Fibroblast of villous mesenchyme (primary cell): ENCODE data around the gene OCA2. TPM values are rescaled to one million over a fixed set of nuclear protein-coding genes. Genes with fewer than 3 reads are reported as not detected.

Experiments used
- DNase-seq: peaks from one replicate; pipeline ENCODE4 v3.0.0-alpha.2; 2010; ENCODE audit warnings: low read depth
- H3K4me3 ChIP-seq: 2 replicates; pipeline ENCODE4 v1.5.1; 2011; ENCODE audit warnings: low read depth, mild to moderate bottlenecking, low read length
- CTCF ChIP-seq: IDR thresholded peaks from 2 replicates; pipeline ENCODE4 v1.5.1; 2012; ENCODE audit warnings: low read depth, mild to moderate bottlenecking, low read length; ENCODE audit not compliant: insufficient read depth
- total RNA-seq: library from RNA; depleted of rRNA; stranded (reverse); fragments of >200 nt; gene quantifications from 2 replicates; pipeline ENCODE4 v1.2.3, GENCODE V29; 2012

Gene OCA2
- total RNA-seq, 1 donor = not detected

- TF ChIP-seq CTCF = no peak
- H3K4me3 ChIP-seq = no peak overlapping the region
- DNase-seq = no peak
Measured at GRCh38 chr15:28037969-28038590, 61.0 kb downstream of the OCA2 start.

GRCh38 chr15:28033443-28033842 is 65.7 kb downstream of the OCA2 start:
- no peak for DNase-seq
- TF ChIP-seq CTCF = no peak
- H3K4me3 ChIP-seq = no peak overlapping the region

GRCh38 chr15:28030801-28031200 is 68.3 kb downstream of the OCA2 start:
- TF ChIP-seq CTCF = no peak
- DNase-seq = no peak
- no peak overlapping the region for H3K4me3 ChIP-seq

- TF ChIP-seq CTCF = no peak
Measured at GRCh38 chr15:28027714-28028076, 71.4 kb downstream of the OCA2 start.

GRCh38 chr15:28026764-28027713 is 72.1 kb downstream of the OCA2 start:
- DNase-seq = no peak
- TF ChIP-seq CTCF = no peak
- H3K4me3 ChIP-seq = no peak overlapping the region

More at GRCh38 chr15:28027714-28028076, 71.4 kb downstream of the OCA2 start:
- DNase-seq = no peak
- H3K4me3 ChIP-seq = no peak overlapping the region

DNA sequence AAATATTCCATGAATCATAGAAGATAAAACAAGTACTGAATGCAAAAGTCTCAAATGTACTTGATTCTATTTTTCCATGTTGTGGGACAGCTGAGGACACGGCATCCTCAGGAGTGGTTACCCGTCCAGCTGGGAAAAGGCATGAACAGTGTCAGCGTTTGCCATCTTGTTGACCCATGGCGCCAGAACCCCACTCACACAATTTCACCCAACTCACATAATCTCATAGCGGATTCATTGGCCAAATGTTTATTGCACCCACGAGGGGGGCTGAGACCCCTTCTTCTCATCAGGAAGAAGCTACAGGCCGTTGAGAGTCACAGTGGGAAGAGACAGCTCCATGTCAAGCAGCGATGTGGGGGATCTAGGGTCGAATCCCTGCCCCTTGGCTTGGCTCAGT is 72.9 kb downstream of the OCA2 start:
- no peak for TF ChIP-seq CTCF
- no peak for DNase-seq

More for the DNA sequence above, 72.9 kb downstream of the OCA2 start:
- H3K4me3 ChIP-seq = no peak overlapping the region
